Thoracic aorta (tissue), 2 donors: ENCODE measurements around the gene MRPS2. TPM values are rescaled to one million over a fixed set of nuclear protein-coding genes. Genes with fewer than 3 reads are reported as not detected.
"Not testable (repeated sequence)": the region's sequence is repeated elsewhere in the genome, so short reads cannot be mapped to it uniquely, and the experiment has no call there.

Source experiments
- ATAC-seq: fragments of 150-250 bp; one replicate; pipeline ENCODE4 v1.8.0; 2017; ENCODE audit warnings: low read depth; ENCODE audit not compliant: insufficient number of reproducible peaks, low FRiP score
- DNase-seq: peaks from one replicate; pipeline ENCODE4 v3.0.0-alpha.2; 2020; ENCODE audit warnings: low spot score
- H3K27ac ChIP-seq, 2 donors: fragments of 200-600 bp; sonication (generic); 1 replicate in 1 of 2; 2 replicates in 1 of 2; pipeline ENCODE4 v1.5.1; 2016; ENCODE audit warnings: mild to moderate bottlenecking in 2 of 2, moderate library complexity in 2 of 2
- H3K27me3 ChIP-seq: fragments of 200-600 bp; sonication (generic); replicated peaks from 2 replicates; pipeline ENCODE4 v1.6.0; 2016; ENCODE audit warnings: mild to moderate bottlenecking; ENCODE audit not compliant: insufficient read depth
- H3K36me3 ChIP-seq: fragments of 200-600 bp; sonication (generic); one replicate; pipeline ENCODE4 v1.5.1; 2016
- H3K4me1 ChIP-seq, 2 donors: fragments of 200-600 bp; sonication (generic); 1 replicate in 1 of 2; 2 replicates in 1 of 2; pipeline versions ENCODE4 v1.5.1 to v1.6.0; 2016; ENCODE audit warnings: low read depth in 2 of 2, mild to moderate bottlenecking in 1 of 2; ENCODE audit not compliant: control insufficient read depth in 1 of 2
- H3K4me3 ChIP-seq: fragments of 200-600 bp; sonication (generic); 2 replicates; pipeline ENCODE4 v1.5.1; 2016; ENCODE audit warnings: mild to moderate bottlenecking
- H3K9me3 ChIP-seq: fragments of 200-600 bp; sonication (generic); 2 replicates; pipeline ENCODE4 v1.5.1; 2016
- CTCF ChIP-seq: fragments of 200-600 bp; sonication (generic); IDR thresholded peaks from one replicate; pipeline ENCODE4 v1.5.1; 2019; ENCODE audit warnings: antibody characterized with exemption
- total RNA-seq, 2 donors: library from RNA; depleted of rRNA; stranded (reverse); fragments of >200 nt; gene quantifications; one replicate each; pipeline versions ENCODE4 v1.1.0 to v1.2.3, GENCODE V29; 2016

MRPS2 gene
- total RNA-seq: 10 to 100 TPM; 31.5 to 32.2 TPM

- H3K4me3 ChIP-seq: peak within 1 kb of the TSS; percentile 90
- ATAC-seq (peak; percentile 72), DNase-seq (peak; percentile 50)
- H3K36me3 ChIP-seq: peaks cover 25% of the 10 kb centered on the region
- H3K27me3 ChIP-seq: no peaks in the 10 kb centered on the region
- H3K27ac ChIP-seq: peak within 1 kb of the TSS; percentile 38 to 60
- peaks cover 3 to 23% of the 10 kb centered on the region in 2 donors for H3K4me1 ChIP-seq
- H3K9me3 ChIP-seq: no peaks in the 10 kb centered on the region
- TF ChIP-seq CTCF: peak; percentile 88
These were observed at the start of gene MRPS2 for GRCh38 chr9:135500525-135501260. MRPS2 (plus strand) TSS chr9:135500682; CDS start chr9:135500711, 29 bp downstream.

DNA sequence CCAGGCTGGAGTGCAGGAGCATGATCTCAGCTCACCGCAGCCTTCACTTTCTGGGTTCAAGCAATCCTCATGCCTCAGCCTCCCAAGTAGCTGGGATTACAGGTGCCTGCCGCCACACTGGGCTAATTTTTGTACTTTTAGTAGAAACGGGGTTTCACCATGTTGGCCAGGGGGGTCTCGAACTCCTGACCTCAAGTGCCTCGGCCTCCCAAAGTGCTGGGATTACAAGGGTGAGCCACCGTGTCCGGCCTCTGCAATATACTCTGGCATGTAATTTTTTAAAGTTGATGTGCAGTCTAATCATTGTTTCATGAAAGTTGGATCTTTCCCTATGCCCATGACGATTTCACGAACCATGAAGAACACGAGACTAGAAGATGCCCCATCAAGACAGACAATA lies 49.5 kb upstream of the MRPS2 start:
- no peak for DNase-seq

GRCh38 chr9:135451909-135452308 lies 48.6 kb upstream of the MRPS2 start:
- H3K27me3 ChIP-seq, ATAC-seq, H3K36me3 ChIP-seq, H3K9me3 ChIP-seq, H3K4me1 ChIP-seq, H3K4me3 ChIP-seq, DNase-seq, H3K27ac ChIP-seq: not testable (repeated sequence)

More for the DNA sequence above, 49.5 kb upstream of the MRPS2 start:
- no peaks in the 10 kb centered on the region for H3K9me3 ChIP-seq
- H3K36me3 ChIP-seq: no peaks in the 10 kb centered on the region
- H3K27ac ChIP-seq: no peak overlapping the region
- TF ChIP-seq CTCF: no peak
- H3K4me3 ChIP-seq: no peak overlapping the region
- H3K27me3 ChIP-seq: no peaks in the 10 kb centered on the region
- no peaks in the 10 kb centered on the region for H3K4me1 ChIP-seq
- ATAC-seq: no peak

DNA sequence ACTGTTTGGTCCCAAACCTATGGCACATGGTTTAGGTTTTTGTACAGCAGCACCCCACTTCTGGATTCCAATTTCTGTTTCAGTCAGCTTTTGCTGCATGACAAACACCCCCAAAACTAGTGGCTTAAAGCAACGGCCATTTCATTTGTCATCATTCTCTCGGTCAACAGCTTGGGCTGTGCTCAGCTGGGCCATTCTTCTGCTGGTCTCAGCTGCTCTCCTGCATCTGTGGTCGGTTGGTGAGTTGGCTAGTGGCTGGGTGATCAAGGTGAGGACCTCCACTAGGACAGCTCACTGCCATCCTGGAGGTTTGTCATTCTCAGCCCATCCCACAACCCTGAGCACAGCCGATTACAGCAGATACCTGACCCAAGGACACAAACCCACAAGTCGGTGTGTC lies 45.7 kb upstream of the MRPS2 start:
- ATAC-seq: no peak
- Histone ChIP-seq H3K9me3 (no peaks in the 10 kb centered on the region), H3K4me3 (no peak overlapping the region), H3K27me3 (no peaks in the 10 kb centered on the region), H3K4me1 (no peaks in the 10 kb centered on the region), H3K27ac (no peak overlapping the region), H3K36me3 (no peaks in the 10 kb centered on the region)
- DNase-seq: no peak
- no peak for TF ChIP-seq CTCF

DNA sequence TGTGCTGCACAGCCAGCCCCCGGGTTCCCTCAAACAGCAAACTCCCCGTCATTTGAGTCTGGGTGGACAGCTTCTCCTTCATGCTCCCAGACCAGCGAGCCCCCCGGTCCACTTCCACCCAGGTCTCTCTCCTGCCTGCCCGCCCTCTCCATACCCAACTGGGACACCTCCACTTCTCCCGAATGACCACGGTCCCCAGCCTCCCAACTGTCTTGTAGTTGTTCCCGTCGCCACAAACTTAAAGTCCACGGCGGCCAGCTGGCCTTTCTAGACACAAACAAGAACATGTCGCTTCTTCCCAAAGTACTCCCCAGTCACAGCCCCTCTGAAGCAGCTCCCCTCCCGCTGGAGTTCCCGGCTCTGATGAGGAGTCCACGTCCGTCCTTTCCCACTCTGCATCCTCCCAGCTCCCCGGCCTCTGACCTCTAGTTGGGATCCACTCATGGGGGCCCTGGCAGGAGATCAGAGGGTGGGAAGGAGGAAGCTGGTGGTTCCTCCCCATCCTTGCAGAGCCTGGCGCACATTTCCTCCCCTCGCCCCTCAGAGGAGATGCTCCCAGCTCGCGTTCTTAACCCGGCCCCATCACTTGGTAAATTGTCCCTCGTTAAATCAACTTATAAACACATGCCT lies 45.0 kb upstream of the MRPS2 start:
- Histone ChIP-seq H3K9me3 (no peaks in the 10 kb centered on the region), H3K4me1 (no peaks in the 10 kb centered on the region), H3K4me3 (no peak overlapping the region), H3K36me3 (no peaks in the 10 kb centered on the region), H3K27ac (no peak overlapping the region), H3K27me3 (no peaks in the 10 kb centered on the region)
- no peak for TF ChIP-seq CTCF
- ATAC-seq (no peak), DNase-seq (no peak)
